HFF-Myc (cell line): ENCODE measurements around the gene C10orf105.

Experiments used
- DNase-seq: peaks from one replicate; pipeline ENCODE4 v3.0.0-alpha.2; 2011; ENCODE audit warnings: low read depth; ENCODE audit errors: extremely low read depth
- H3K4me3 ChIP-seq: replicated peaks from 2 replicates; pipeline ENCODE4 v1.5.1; 2011; ENCODE audit warnings: low read depth, mild to moderate bottlenecking, control low read depth, low read length
- CTCF ChIP-seq: IDR thresholded peaks from 2 replicates; pipeline ENCODE4 v1.5.1; 2012; ENCODE audit warnings: mild to moderate bottlenecking, low read depth, low read length, control low read depth; ENCODE audit errors: missing control alignments

Gene C10orf105

DNA sequence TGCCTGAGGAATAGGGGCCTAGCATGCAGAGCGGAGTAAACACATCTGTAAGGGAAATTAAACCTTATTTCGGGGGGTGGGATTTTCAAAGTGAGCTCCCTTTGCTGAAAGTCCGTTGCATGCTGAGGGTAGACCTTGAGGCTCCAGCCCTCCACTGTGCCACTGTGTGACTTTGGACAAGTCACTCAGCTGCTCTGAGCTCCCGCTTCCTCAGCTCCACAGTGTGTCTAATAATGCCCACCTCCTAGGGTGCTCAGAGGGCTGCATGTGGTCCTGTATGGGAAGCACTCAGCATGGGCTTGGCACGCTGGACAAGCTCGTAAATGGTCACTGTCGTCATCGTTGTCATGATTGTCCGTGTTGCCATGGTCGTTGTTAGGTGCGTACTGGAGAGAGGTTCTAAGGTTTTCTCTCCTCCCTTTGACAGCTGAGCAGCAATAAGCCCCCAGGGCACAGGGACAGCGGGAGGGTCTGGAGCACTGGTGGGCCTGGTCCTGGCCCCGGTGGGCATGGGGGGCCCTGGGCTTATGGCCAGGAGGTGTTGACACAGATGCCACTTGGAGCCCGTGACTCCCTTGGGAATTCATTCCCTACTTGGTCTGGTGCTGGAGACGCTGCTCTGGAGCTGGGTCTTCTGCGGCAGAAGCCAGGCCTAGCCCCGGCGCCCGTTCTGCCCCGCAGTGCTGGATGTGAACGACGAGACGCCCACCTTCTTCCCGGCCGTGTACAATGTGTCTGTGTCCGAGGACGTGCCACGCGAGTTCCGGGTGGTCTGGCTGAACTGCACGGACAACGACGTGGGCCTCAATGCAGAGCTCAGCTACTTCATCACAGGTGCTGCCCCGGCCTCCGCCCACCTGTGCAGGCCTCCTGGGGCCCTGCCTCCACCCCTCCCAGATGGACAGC lies 13.1 kb downstream of the C10orf105 start:
- no peak for TF ChIP-seq CTCF
- no peak for DNase-seq
- H3K4me3 ChIP-seq, result no peak overlapping the region

- no peak for TF ChIP-seq CTCF
- DNase-seq, result no peak
- H3K4me3 ChIP-seq, result no peak overlapping the region
Measured at GRCh38 chr10:71705582-71705981, 14.0 kb downstream of the C10orf105 start.

DNA sequence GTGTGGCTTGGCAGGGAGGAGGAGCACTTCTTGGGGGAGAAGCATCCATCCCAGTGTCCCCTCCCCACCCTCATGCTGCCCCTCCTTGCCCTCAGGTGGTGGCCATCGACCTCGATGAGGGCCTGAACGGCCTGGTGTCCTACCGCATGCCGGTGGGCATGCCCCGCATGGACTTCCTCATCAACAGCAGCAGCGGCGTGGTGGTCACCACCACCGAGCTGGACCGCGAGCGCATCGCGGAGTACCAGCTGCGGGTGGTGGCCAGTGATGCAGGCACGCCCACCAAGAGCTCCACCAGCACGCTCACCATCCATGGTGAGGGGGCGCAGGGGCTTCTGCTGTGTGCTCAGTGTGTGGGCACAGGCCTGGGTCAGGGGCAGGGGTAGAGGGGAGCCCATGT lies 14.8 kb downstream of the C10orf105 start:
- no peak overlapping the region for H3K4me3 ChIP-seq
- no peak for TF ChIP-seq CTCF
- DNase-seq, result no peak

GRCh38 chr10:71703577-71703976 lies 16.0 kb downstream of the C10orf105 start:
- H3K4me3 ChIP-seq, result no peak overlapping the region
- no peak for TF ChIP-seq CTCF

DNA sequence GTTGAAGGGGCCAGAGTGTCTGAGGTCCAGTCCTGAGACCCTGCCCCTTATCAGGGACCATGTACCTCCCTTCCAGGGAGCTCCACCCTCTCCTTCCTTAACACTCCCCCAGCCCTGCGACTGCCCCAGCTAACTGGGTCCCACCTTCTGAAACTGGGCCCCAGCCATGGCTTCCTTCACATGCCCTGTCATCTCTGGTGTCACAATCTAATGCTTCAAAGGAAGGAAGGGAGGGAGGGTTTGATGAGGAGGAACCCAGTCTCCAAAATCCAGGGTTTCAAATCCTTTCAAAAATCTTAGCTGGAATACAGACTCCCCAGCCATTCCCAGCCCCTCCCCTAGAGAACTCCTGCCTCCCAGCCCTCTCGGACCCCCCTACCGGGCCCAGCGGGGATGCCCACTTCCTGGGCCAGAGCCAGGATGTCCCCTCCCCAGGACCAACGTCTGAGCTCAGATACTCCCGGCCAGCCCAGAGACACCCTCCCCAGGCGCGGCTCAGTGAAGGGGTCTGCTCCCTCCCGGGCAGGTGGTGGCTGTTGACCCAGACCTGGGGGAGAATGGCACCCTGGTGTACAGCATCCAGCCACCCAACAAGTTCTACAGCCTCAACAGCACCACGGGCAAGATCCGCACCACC lies 18.0 kb downstream of the C10orf105 start:
- H3K4me3 ChIP-seq, result no peak overlapping the region
- TF ChIP-seq CTCF, result no peak
- DNase-seq, result no peak

More at GRCh38 chr10:71703577-71703976, 16.0 kb downstream of the C10orf105 start:
- no peak for DNase-seq

- H3K4me3 ChIP-seq, result no peak overlapping the region
- DNase-seq, result no peak
- no peak for TF ChIP-seq CTCF
Measured at GRCh38 chr10:71700731-71701368, 18.7 kb downstream of the C10orf105 start.
